Measurements from ENCODE around the gene IFNA21. TPM values are rescaled to one million over a fixed set of nuclear protein-coding genes. Genes with fewer than 3 reads are reported as not detected.

IFNA21 gene
- total and polyA plus RNA-seq, 2 of the 8 experiments (the other 6 are each of a cell fraction or from before 2014, with no cell fraction given): not detected

- Histone ChIP-seq H4K5ac (ENCODE audit: insufficient read length, low read depth, low read length) (no peak overlapping the region), H3K23me2 (ENCODE audit: low read depth, low read length) (no peaks in the 10 kb centered on the region), H3K23ac (ENCODE audit: insufficient read length) (no peak overlapping the region), H3K9ac (replicated peaks in 1 of 4; ENCODE audit: extremely low read depth in 1 of 4, low read depth in 3 of 4, low read length in 3 of 4) (no peak overlapping the region), H2AK5ac (ENCODE audit: low read depth, low read length) (no peak overlapping the region), H3K27me3 (replicated peaks in 1 of 4; ENCODE audit: control insufficient read depth in 3 of 4, extremely low read depth in 1 of 4, insufficient read depth in 3 of 4, low read length in 3 of 4) (no peaks in the 10 kb centered on the region), H3K14ac (ENCODE audit: insufficient read length) (no peak overlapping the region), H3K36me3 (ENCODE audit: control insufficient read depth in 2 of 4, insufficient read depth in 4 of 4, low read length in 3 of 4) (no peaks in the 10 kb centered on the region), H4K8ac (ENCODE audit: extremely low read depth, insufficient read depth, low read length) (no peak overlapping the region), H2BK20ac (ENCODE audit: low read length) (no peak overlapping the region), H2BK5ac (ENCODE audit: low read depth, low read length) (no peak overlapping the region), H3K4ac (replicated peaks; ENCODE audit: insufficient read length, low read depth, low read length) (no peak overlapping the region), H2BK120ac (replicated peaks; ENCODE audit: low read depth, low read length) (no peak overlapping the region), H2AFZ (ENCODE audit: low read length) (no peak overlapping the region), H3K79me2 (ENCODE audit: control insufficient read depth in 1 of 2, insufficient read depth in 2 of 2, low read length in 2 of 2) (no peaks in the 10 kb centered on the region), H3K4me2 (ENCODE audit: insufficient read depth in 1 of 2, low read depth in 2 of 2, low read length in 2 of 2) (no peak overlapping the region), H4K91ac (replicated peaks; ENCODE audit: insufficient read length, low read length) (no peak overlapping the region), H3K4me3 (ENCODE audit: extremely low read depth in 1 of 4, insufficient read depth in 2 of 4, low read depth in 3 of 4, low read length in 4 of 4) (no peak overlapping the region), H3K18ac (ENCODE audit: extremely low read depth, low read length) (no peak overlapping the region), H3K56ac (replicated peaks; ENCODE audit: insufficient read length, low read depth, low read length) (no peak overlapping the region), H3K27ac (ENCODE audit: low read depth, low read length) (no peak overlapping the region), H3K9me3 (ENCODE audit: insufficient read depth in 2 of 2, low read depth in 1 of 2, low read length in 1 of 2) (no peaks in the 10 kb centered on the region), H4K20me1 (replicated peaks in 1 of 2; ENCODE audit: control insufficient read depth in 1 of 2, insufficient read depth in 2 of 2, low read length in 2 of 2) (no peaks in the 10 kb centered on the region), H3K79me1 (ENCODE audit: low read depth, low read length) (no peaks in the 10 kb centered on the region), H2BK12ac (ENCODE audit: low read depth, low read length) (no peak overlapping the region), H2BK15ac (ENCODE audit: low read length) (no peak overlapping the region), H3K4me1 (replicated peaks in 1 of 4; ENCODE audit: control insufficient read depth in 3 of 4, insufficient read depth in 4 of 4, low read length in 3 of 4) (no peaks in the 10 kb centered on the region)
- no peak for TF ChIP-seq TAF7 (optimal IDR thresholded peaks at IDR 0.05; ENCODE audit: borderline replicate concordance, low read depth, low read length)
- no peak for TF ChIP-seq ATF3 (IDR thresholded peaks at IDR 0.05; ENCODE audit: insufficient read depth, low read depth, low read length)
- no peak for TF ChIP-seq CHD2 (IDR thresholded peaks at IDR 0.05; ENCODE audit: low read length)
- TF ChIP-seq CBX5 (IDR thresholded peaks at IDR 0.05; ENCODE audit: low read depth, low read length): no peak
- no peak for TF ChIP-seq JUN (IDR thresholded peaks at IDR 0.05; ENCODE audit: low read depth, low read length)
- no peak for TF ChIP-seq GTF2F1 (IDR thresholded peaks at IDR 0.05; ENCODE audit: borderline replicate concordance, low read depth, low read length)
- no peak for TF ChIP-seq TBP (IDR thresholded peaks at IDR 0.05; ENCODE audit: low read depth, low read length)
- TF ChIP-seq ASH2L (IDR thresholded peaks at IDR 0.05; ENCODE audit: low read length): no peak
- no peak for TF ChIP-seq HDAC2 (IDR thresholded peaks at IDR 0.05; ENCODE audit: borderline replicate concordance in 1 of 2, low read depth in 2 of 2, low read length in 2 of 2)
- TF ChIP-seq TCF12 (IDR thresholded peaks at IDR 0.05; ENCODE audit: low read depth, low read length): no peak
- no peak for TF ChIP-seq SUZ12 (IDR thresholded peaks at IDR 0.05; ENCODE audit: low read length)
- TF ChIP-seq SP2 (IDR thresholded peaks at IDR 0.05; ENCODE audit: low read length): no peak
- TF ChIP-seq TAF1 (IDR thresholded peaks at IDR 0.05; ENCODE audit: low read depth, low read length): no peak
- TF ChIP-seq RFX5 (IDR thresholded peaks at IDR 0.05; ENCODE audit: borderline replicate concordance, low read depth, low read length): no peak
- TF ChIP-seq CHD1 (IDR thresholded peaks at IDR 0.05; ENCODE audit: low read depth, low read length): no peak
- TF ChIP-seq SRF (IDR thresholded peaks at IDR 0.05; ENCODE audit: low read depth, low read length): no peak
- DNase-seq (ENCODE audit: low read depth in 1 of 2, low spot score in 2 of 2) (no peak), FAIRE-seq (no peak)
- ChIA-PET POLR2A (ENCODE audit: partially characterized antibody) (no interaction called here), CTCF (ENCODE audit: partially characterized antibody) (no interaction called here)
Observed at GRCh38 chr9:21205204-21205603, 38.7 kb upstream of the IFNA21 start.

All from H1 (cell line).